H54 (cell line): Measurements from ENCODE around the gene CARNS1.

Experiments
- DNase-seq: peaks from one replicate; pipeline ENCODE4 v3.0.0; 2011; ENCODE audit warnings: low spot score, mixed read lengths; ENCODE audit not compliant: insufficient read length
- FAIRE-seq: peaks from 3 replicates; lab custom pipeline; 2011; peaks lifted over from hg19 to GRCh38; lab: Jason Lieb, UNC
- POLR2A ChIP-seq: IDR thresholded peaks from 2 replicates; pipeline ENCODE4 v1.6.1; 2011; ENCODE audit warnings: low read depth, mild to moderate bottlenecking, low read length

CARNS1 gene

GRCh38 chr11:67466367-67466766, 50.9 kb downstream of the CARNS1 start:
- DNase-seq: no peak
- FAIRE-seq: no peak
- TF ChIP-seq POLR2A: no peak

DNA sequence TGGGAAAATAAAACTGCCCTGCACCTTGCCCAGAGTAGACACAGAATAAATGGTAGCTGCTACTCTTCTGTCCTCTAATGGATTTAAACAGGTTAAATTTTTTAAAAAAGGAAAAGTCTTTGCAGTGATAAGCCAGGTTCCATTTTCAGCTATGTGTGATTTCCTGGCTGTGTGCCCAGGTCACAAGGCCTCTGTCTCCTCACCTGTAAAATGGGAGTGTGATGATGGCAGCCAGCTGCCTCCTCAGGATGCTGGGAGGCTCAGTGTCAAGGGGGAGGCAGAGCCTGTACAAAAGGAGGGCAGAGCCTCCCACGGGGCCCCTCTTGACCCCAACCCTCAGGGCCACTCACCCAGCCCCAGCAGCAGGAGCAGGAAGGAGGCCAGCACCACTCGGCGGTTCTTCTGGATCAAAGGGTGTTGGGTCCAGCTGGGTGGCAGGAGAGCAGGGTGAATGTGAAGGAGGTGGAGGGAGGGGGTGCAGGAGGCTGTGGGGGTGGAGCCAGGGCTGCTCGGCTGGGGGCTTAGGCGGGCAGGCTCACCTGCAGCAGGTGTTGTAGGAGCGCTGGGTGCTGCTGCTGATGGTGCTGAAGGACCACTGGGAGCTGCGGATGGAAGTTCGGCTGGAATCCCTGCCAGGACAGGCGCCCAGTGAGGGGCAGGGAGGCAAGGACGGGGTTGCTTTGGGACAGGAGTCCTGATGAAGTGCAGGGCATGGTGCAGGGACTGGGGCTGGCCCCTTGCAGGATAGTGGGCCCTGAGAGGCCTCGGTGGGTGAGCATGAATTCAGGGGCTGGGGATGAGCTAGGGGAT, 51.7 kb downstream of the CARNS1 start:
- DNase-seq (no peak), FAIRE-seq (no peak)
- no peak for TF ChIP-seq POLR2A

- no peak for FAIRE-seq
Observed at GRCh38 chr11:67468056-67468455, 52.6 kb downstream of the CARNS1 start.

DNA sequence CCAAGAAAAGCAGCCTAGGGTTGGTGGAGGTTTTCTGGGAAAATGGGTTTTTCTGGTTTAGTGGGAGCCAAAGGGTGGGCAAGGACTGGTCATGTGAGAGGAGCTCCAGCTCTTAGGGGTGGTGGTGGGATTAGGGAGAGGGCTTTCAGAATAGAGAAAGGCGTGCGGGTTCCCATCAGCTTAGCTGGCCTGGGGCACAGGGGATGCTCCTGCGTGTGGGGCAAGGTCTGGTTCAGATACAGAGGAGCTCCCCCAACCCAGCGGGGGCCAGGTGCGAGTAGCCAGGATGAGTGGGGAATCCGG, 52.9 kb downstream of the CARNS1 start:
- TF ChIP-seq POLR2A: no peak
- FAIRE-seq (no peak), DNase-seq (no peak)

More at GRCh38 chr11:67468056-67468455, 52.6 kb downstream of the CARNS1 start:
- TF ChIP-seq POLR2A: no peak
- DNase-seq: no peak

DNA sequence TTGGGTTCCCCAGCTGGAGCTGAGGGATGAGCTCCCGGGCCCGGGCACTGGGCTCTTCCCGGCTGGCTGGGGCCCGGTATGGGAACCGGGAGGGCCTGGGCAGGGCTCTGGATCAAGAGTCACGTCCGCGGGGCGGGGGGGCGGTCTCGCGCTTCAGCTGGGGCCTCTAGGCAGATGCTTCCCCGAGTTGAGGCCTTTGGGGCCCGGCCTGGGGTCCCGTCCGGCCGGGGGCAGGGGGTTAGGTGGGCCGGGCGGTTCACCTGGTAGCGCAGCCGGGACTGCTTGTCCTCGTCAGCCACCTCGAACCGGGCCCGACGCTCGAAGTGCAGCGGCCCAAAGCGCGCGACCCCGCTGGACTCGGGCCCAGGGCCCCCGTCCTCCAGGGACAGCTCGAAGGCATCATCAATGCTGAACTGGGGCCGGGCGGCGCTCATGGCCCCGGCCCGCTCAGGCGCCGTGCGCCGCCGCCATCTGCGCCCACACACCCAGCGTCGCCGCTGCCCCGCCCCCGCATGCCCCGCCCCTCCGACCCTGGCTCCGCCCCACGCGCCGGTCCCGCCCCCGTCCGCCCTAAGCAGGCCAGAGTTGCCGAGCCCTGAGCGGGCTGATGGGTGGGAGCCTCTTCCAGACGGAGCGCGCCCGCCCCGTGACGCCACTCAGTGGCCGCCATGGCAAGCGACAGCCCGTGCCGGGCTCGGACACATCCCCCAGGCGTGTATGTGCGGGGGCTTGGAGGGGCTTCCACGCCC, 53.5 kb downstream of the CARNS1 start, which contains the start of gene TMEM134:
Gene TMEM134 (minus strand): TSS at position 493 of the 749 bp plus-strand sequence. CDS start 59 bp downstream, at position 434.
- no peak for FAIRE-seq
- peak; percentile 93 for DNase-seq
- peak; percentile 73; the same call in 1 of the 2 replicates for TF ChIP-seq POLR2A

- no peak for TF ChIP-seq POLR2A
- FAIRE-seq (no peak), DNase-seq (no peak)
Observed at GRCh38 chr11:67469508-67469811, 54.0 kb downstream of the CARNS1 start.

DNA sequence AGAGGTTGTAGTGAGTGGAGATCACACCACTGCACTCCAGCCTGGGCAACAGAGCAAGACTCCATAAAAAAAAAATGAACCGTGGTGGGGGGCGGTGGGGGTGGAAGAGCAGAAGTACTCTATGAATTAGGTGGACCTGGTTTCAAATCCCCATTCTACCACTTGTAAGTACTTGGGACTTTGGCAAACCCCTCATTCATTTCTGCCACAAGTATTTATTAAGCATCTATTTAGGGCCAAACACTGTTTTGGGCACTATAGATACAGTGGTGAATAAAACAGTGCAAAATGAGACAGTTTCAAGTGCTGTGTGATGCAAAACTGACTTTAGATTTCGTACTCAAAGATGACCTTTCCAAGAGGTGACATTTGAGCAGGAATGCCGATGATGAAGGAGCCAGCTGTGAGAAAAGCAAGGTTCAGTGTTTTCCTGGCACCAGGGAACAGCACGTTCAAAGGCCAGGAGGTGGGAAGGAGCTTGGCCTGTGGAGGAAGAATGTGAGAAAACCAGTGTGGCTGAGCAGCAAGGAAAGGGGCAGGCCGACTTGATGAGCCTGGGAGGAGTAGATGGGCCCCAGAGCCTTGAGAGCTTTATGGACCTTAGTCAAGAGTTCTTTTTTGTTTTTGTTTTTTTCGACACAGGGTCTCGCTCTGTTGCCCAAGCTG, 55.0 kb downstream of the CARNS1 start:
- DNase-seq: no peak
- no peak for TF ChIP-seq POLR2A
- FAIRE-seq: no peak

DNA sequence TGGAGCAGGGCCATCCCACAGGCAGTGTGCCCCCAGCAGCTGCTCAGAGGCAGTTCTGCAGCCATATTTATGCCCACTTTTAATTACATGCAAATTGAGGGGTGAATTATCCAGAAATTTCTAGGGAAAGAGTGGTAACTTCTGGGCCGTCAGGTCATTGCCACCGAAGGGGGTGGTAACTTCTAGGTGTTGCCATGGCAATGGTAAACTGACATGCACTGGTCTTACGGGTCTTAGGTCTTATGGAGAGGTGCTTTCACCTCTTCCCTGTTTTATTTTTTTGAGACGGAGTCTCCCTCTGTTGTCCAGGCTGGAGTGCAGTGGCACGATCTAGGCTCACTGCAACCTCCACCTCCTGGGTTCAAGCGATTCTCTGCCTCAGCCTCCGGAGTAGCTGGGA, 57.4 kb downstream of the CARNS1 start:
- no peak for FAIRE-seq
- no peak for DNase-seq
- TF ChIP-seq POLR2A: no peak
